ENCODE data around the gene DNASE1L1.

The DNASE1L1 gene

GRCh38 chrX:154409222-154409871 is at the start of gene DNASE1L1:
Gene DNASE1L1 (minus strand): TSS chrX:154409254. CDS start chrX:154405568, 3,686 bp downstream.
- DNase-seq (ENCODE audit: low read depth in 1 of 2, low spot score in 1 of 2) = no peak

- DNase-seq (ENCODE audit: low read depth in 1 of 2, low spot score in 1 of 2) = peak; percentile 47 to 50
Observed at GRCh38 chrX:154458116-154458953, 49.3 kb upstream of the DNASE1L1 start, which contains the start of gene PLXNA3. Gene PLXNA3 (plus strand): TSS chrX:154458281. CDS start chrX:154460184, 1,903 bp downstream.

- peak; percentile 14 to 40 for DNase-seq (ENCODE audit: low read depth in 1 of 2, low spot score in 1 of 2)
Observed at GRCh38 chrX:154457491-154458115, 48.5 kb upstream of the DNASE1L1 start.

GRCh38 chrX:154452823-154453222 is 43.8 kb upstream of the DNASE1L1 start:
- no peak for DNase-seq (ENCODE audit: low read depth in 1 of 2, low spot score in 1 of 2)

GRCh38 chrX:154450312-154450711 is 41.3 kb upstream of the DNASE1L1 start:
- no peak for DNase-seq (ENCODE audit: low read depth in 1 of 2, low spot score in 1 of 2)

GRCh38 chrX:154449618-154450017 is 40.6 kb upstream of the DNASE1L1 start:
- no peak for DNase-seq (ENCODE audit: low read depth in 1 of 2, low spot score in 1 of 2)

- no peak for DNase-seq (ENCODE audit: low read depth in 1 of 2, low spot score in 1 of 2)
Observed at GRCh38 chrX:154448484-154448883, 39.4 kb upstream of the DNASE1L1 start.

- no peak for DNase-seq (ENCODE audit: low read depth in 1 of 2, low spot score in 1 of 2)
Observed at GRCh38 chrX:154446430-154446829, 37.4 kb upstream of the DNASE1L1 start.

GRCh38 chrX:154445776-154446175 is 36.7 kb upstream of the DNASE1L1 start:
- DNase-seq (ENCODE audit: low read depth in 1 of 2, low spot score in 1 of 2) = no peak

GRCh38 chrX:154444755-154445246 is 35.7 kb upstream of the DNASE1L1 start:
- DNase-seq (ENCODE audit: low read depth in 1 of 2, low spot score in 1 of 2) = no peak

GRCh38 chrX:154443992-154444754 is 35.1 kb upstream of the DNASE1L1 start, which contains the start of gene FAM50A:
Gene FAM50A (plus strand): TSS chrX:154444141. CDS start chrX:154444236, 95 bp downstream.
- peak; percentile 20 to 58 for DNase-seq (ENCODE audit: low read depth in 1 of 2, low spot score in 1 of 2)

GRCh38 chrX:154443479-154443910 is 34.4 kb upstream of the DNASE1L1 start:
- DNase-seq (ENCODE audit: low read depth in 1 of 2, low spot score in 1 of 2) = no peak

GRCh38 chrX:154441984-154442707 is 33.1 kb upstream of the DNASE1L1 start:
- DNase-seq (ENCODE audit: low read depth in 1 of 2, low spot score in 1 of 2) = no peak

GRCh38 chrX:154441564-154441963 is 32.5 kb upstream of the DNASE1L1 start:
- no peak for DNase-seq (ENCODE audit: low read depth in 1 of 2, low spot score in 1 of 2)

- no peak for DNase-seq (ENCODE audit: low read depth in 1 of 2, low spot score in 1 of 2)
Observed at GRCh38 chrX:154440623-154441357, 31.7 kb upstream of the DNASE1L1 start.

GRCh38 chrX:154439841-154440240 is 30.8 kb upstream of the DNASE1L1 start:
- DNase-seq (ENCODE audit: low read depth in 1 of 2, low spot score in 1 of 2) = no peak

- no peak for DNase-seq (ENCODE audit: low read depth in 1 of 2, low spot score in 1 of 2)
Observed at GRCh38 chrX:154437971-154438893, 29.2 kb upstream of the DNASE1L1 start.
